Trophoblast cell (in vitro differentiated cells and primary cell): ENCODE results near the gene CYTH4.
A peak's percentile ranks its signal among the peaks of the same experiment; 100 is the strongest.

ENCODE experiments used
- DNase-seq, 2 donors: peaks; one replicate each; pipeline ENCODE4 v3.0.0-alpha.2; 2016
- H2AFZ ChIP-seq: 2 replicates; pipeline ENCODE4 v1.6.1; 2013; ENCODE audit warnings: low read length, moderate library complexity, mild to moderate bottlenecking; ENCODE audit not compliant: insufficient read depth, poor library complexity
- H2AK5ac ChIP-seq: 2 replicates; pipeline ENCODE4 v1.6.1; 2013; ENCODE audit warnings: mild to moderate bottlenecking, low read length
- H2BK120ac ChIP-seq: 2 replicates; pipeline ENCODE4 v1.6.1; 2013; ENCODE audit warnings: low read length, mild to moderate bottlenecking, moderate library complexity; ENCODE audit not compliant: insufficient read depth, poor library complexity
- H2BK12ac ChIP-seq: 2 replicates; pipeline ENCODE4 v1.6.1; 2013; ENCODE audit warnings: mild to moderate bottlenecking, low read length, moderate library complexity
- H2BK5ac ChIP-seq: 2 replicates; pipeline ENCODE4 v1.6.1; 2013; ENCODE audit warnings: low read length, low read depth, moderate library complexity, mild to moderate bottlenecking; ENCODE audit not compliant: poor library complexity
- H3K14ac ChIP-seq: 2 replicates; pipeline ENCODE4 v1.6.1; 2013; ENCODE audit warnings: mild to moderate bottlenecking, low read length
- H3K18ac ChIP-seq: 2 replicates; pipeline ENCODE4 v1.6.1; 2013; ENCODE audit warnings: mild to moderate bottlenecking, low read length
- H3K23ac ChIP-seq: 2 replicates; pipeline ENCODE4 v1.6.1; 2013; ENCODE audit warnings: low read length
- H3K27ac ChIP-seq: 2 replicates; pipeline ENCODE4 v1.5.1; 2013; ENCODE audit warnings: low read depth, mild to moderate bottlenecking, inconsistent platforms, low read length, moderate library complexity
- H3K27me3 ChIP-seq: 2 replicates; pipeline ENCODE4 v1.6.1; 2013; ENCODE audit warnings: inconsistent platforms, mild to moderate bottlenecking, low read length, moderate library complexity; ENCODE audit not compliant: insufficient read depth
- H3K36me3 ChIP-seq, 2 experiments: 1 replicate in 1 of 2; 2 replicates in 1 of 2; pipeline ENCODE4 v1.6.1; 2013; ENCODE audit warnings: low read length in 2 of 2, mild to moderate bottlenecking in 2 of 2, moderate library complexity in 1 of 2; ENCODE audit not compliant: insufficient read depth in 2 of 2, control insufficient read depth in 1 of 2
- H3K4ac ChIP-seq: 2 replicates; pipeline ENCODE4 v1.6.1; 2013; ENCODE audit warnings: low read depth, mild to moderate bottlenecking, low read length, moderate library complexity
- H3K4me1 ChIP-seq, 2 experiments: 1 replicate in 1 of 2; 2 replicates in 1 of 2; pipeline ENCODE4 v1.6.1; 2013; ENCODE audit warnings: low read length in 2 of 2, mild to moderate bottlenecking in 2 of 2, moderate library complexity in 1 of 2; ENCODE audit not compliant: insufficient read depth in 2 of 2, control insufficient read depth in 1 of 2
- H3K4me2 ChIP-seq: 2 replicates; pipeline ENCODE4 v1.6.1; 2013; ENCODE audit warnings: inconsistent platforms, mild to moderate bottlenecking, low read length, moderate library complexity
- H3K4me3 ChIP-seq: 2 replicates; pipeline ENCODE4 v1.5.1; 2013; ENCODE audit warnings: mild to moderate bottlenecking, low read depth, low read length, inconsistent platforms
- H3K79me1 ChIP-seq: one replicate; pipeline ENCODE4 v1.6.1; 2013; ENCODE audit warnings: low read length
- H3K79me2 ChIP-seq: 2 replicates; pipeline ENCODE4 v1.6.1; 2013; ENCODE audit warnings: low read length, mild to moderate bottlenecking; ENCODE audit not compliant: control insufficient read depth, insufficient read depth, poor library complexity
- H3K9ac ChIP-seq: 2 replicates; pipeline ENCODE4 v1.6.1; 2013; ENCODE audit warnings: mild to moderate bottlenecking, low read length
- H3K9me3 ChIP-seq: 2 replicates; pipeline ENCODE4 v1.6.1; 2013; ENCODE audit warnings: low read depth, mild to moderate bottlenecking, control low read depth, inconsistent platforms, low read length; ENCODE audit not compliant: insufficient read depth
- H4K12ac ChIP-seq: 2 replicates; pipeline ENCODE4 v1.6.1; 2013; ENCODE audit warnings: low read depth, mild to moderate bottlenecking, low read length, moderate library complexity
- H4K8ac ChIP-seq: 2 replicates; pipeline ENCODE4 v1.6.1; 2013; ENCODE audit warnings: low read depth, mild to moderate bottlenecking, low read length, moderate library complexity
- H4K91ac ChIP-seq: one replicate; pipeline ENCODE4 v1.6.1; 2013; ENCODE audit warnings: low read depth, mild to moderate bottlenecking, low read length, moderate library complexity
- WGBS: extraction: QIAGEN DNeasy Blood & Tissue Kit; methylation state at CpG from one replicate; pipeline ENCODE4 v1.1.7; 2013; ENCODE audit warnings: missing lambda C conversion rate; ENCODE audit not compliant: insufficient read length, insufficient coverage; ENCODE audit errors: extremely low coverage; 5-methylcytosine and 5-hydroxymethylcytosine counted together

The CYTH4 gene

DNA sequence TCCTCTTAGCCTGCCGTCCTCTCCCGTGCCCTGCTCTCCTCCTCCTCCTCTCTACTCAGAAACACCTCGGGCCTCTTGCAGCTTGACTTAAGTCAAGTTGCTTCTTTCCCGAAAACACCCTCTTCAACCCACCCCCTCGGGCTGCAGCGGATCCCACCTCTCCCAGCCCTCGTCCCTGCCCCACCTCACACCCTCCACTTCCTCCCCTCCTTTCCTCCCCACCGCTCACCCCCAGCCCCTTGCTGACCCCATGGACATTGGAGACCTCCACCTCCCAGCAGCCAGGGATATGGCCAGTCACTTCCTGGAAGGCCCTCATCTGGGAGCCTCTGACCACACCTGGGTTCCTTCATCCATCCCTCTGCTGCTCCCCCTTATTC, 8.5 kb upstream of the CYTH4 start:
- no peak overlapping the region for H2AK5ac ChIP-seq
- H4K8ac ChIP-seq: no peak overlapping the region
- H2BK12ac ChIP-seq: no peak overlapping the region
- no peak overlapping the region for H3K4me3 ChIP-seq
- no peaks in the 10 kb centered on the region for H3K9me3 ChIP-seq
- no peak overlapping the region for H3K14ac ChIP-seq
- peaks cover 0 to 2% of the 10 kb centered on the region in 2 experiments for H3K4me1 ChIP-seq
- no peak overlapping the region for H2BK5ac ChIP-seq
- no peaks in the 10 kb centered on the region for H3K79me2 ChIP-seq
- no peaks in the 10 kb centered on the region for H3K27me3 ChIP-seq
- H3K79me1 ChIP-seq: no peaks in the 10 kb centered on the region
- no peak overlapping the region for H3K23ac ChIP-seq
- no peak overlapping the region for H2AFZ ChIP-seq
- H3K9ac ChIP-seq: no peak overlapping the region
- no peak overlapping the region for H3K4me2 ChIP-seq
- H3K4ac ChIP-seq: no peak overlapping the region
- 100% methylated on average over 2 of the region's 8 CpGs for WGBS
- H3K18ac ChIP-seq: no peak overlapping the region
- H3K36me3 ChIP-seq: no peaks in the 10 kb centered on the region
- no peak overlapping the region for H3K27ac ChIP-seq
- no peak overlapping the region for H4K12ac ChIP-seq
- H2BK120ac ChIP-seq: no peak overlapping the region
- no peak for DNase-seq
- no peak overlapping the region for H4K91ac ChIP-seq

DNA sequence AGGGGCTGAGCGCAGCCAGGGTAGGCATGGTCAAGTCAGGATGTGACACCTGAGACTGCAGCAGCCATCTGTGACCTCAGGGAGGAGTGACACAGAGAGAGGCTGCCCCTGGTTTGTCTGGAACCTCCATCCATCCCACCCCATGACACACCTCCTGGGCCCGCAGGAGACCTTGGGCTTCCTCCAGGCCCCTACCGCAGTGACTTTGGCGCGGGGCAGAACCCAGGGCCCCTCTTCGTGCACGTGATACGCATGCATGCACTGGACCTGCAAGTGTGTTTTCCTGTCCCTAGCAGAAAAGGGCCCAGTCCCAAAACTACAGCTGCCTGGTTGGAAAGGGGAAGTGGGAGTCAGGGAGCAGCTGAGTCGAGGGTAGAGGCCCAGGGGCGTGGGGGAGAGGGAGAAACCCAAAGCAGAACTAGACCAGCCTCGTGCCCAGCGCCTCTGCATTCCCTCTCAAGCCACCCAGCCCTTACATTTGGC, 7.9 kb upstream of the CYTH4 start:
- Histone ChIP-seq H3K4ac (no peak overlapping the region), H3K79me2 (no peaks in the 10 kb centered on the region), H2BK12ac (no peak overlapping the region), H3K9ac (no peak overlapping the region), H3K4me2 (no peak overlapping the region), H4K8ac (no peak overlapping the region), H3K18ac (no peak overlapping the region), H4K12ac (no peak overlapping the region), H4K91ac (no peak overlapping the region), H3K79me1 (no peaks in the 10 kb centered on the region), H3K27ac (no peak overlapping the region), H3K36me3 (no peaks in the 10 kb centered on the region), H2BK5ac (no peak overlapping the region), H3K4me1 (peaks cover 0 to 2% of the 10 kb centered on the region in 2 experiments), H3K14ac (no peak overlapping the region), H2AK5ac (no peak overlapping the region), H3K9me3 (no peaks in the 10 kb centered on the region), H3K4me3 (no peak overlapping the region), H2BK120ac (no peak overlapping the region), H3K23ac (no peak overlapping the region), H2AFZ (no peak overlapping the region), H3K27me3 (no peaks in the 10 kb centered on the region)
- WGBS: no CpG with 5 or more reads among the region's 12 CpGs
- DNase-seq: peak in 1 of 2 donors; percentile 17

DNA sequence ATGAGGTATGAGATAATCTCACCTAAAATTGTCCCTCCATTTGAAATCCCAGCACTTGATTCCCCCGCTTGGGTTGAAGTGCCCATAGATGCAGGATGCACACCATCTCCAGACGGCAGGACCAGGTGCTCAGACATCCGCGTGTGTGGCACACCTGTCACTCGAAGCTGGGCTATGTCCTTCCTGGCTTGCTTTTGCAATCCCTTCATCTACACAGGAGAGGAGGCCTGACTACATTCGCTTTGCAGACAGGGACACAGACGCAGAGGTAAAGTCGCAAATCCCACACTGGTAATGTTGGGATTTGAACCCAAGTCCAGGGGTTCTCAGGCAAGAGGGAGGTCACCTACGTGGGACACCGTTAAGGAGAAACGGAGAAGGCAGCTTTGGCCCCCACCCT, 7.2 kb upstream of the CYTH4 start:
- no peak overlapping the region for H4K12ac ChIP-seq

DNA sequence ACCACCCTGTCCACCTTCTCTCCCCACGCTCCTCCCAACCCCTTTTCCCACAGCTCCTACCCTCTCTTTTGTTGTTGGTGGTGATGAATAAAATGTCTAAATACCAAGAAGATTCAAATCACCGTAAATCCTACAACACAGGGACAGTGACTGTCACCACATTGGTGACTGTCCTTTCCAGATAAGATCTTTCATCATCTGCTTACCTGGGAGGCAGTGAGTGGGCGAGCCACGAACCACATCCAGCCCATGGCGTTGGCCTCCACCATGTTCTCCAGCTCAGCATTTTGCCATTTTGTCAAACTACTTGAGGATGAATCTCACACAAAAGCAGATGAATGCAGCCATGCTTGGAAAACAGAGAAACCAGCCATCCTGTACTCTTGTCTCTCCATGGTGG, 6.7 kb upstream of the CYTH4 start:
- Histone ChIP-seq H2AFZ (no peak overlapping the region), H2BK120ac (no peak overlapping the region), H3K14ac (no peak overlapping the region), H3K27ac (no peak overlapping the region), H3K79me1 (no peaks in the 10 kb centered on the region), H3K4me3 (no peak overlapping the region), H4K91ac (no peak overlapping the region), H3K27me3 (no peaks in the 10 kb centered on the region), H3K79me2 (no peaks in the 10 kb centered on the region), H3K18ac (no peak overlapping the region), H3K4me2 (no peak overlapping the region), H2BK12ac (no peak overlapping the region), H4K12ac (no peak overlapping the region), H4K8ac (no peak overlapping the region), H3K23ac (no peak overlapping the region), H2AK5ac (no peak overlapping the region), H3K9ac (no peak overlapping the region), H3K4me1 (peaks cover 0 to 2% of the 10 kb centered on the region in 2 experiments), H3K9me3 (no peaks in the 10 kb centered on the region), H3K4ac (no peak overlapping the region), H2BK5ac (no peak overlapping the region), H3K36me3 (no peaks in the 10 kb centered on the region)
- DNase-seq: no peak
- no CpG with 5 or more reads among the region's 5 CpGs for WGBS

More for the DNA sequence above, 7.2 kb upstream of the CYTH4 start:
- H2BK120ac ChIP-seq: no peak overlapping the region
- no peaks in the 10 kb centered on the region for H3K36me3 ChIP-seq
- no peak overlapping the region for H3K18ac ChIP-seq
- H3K79me1 ChIP-seq: no peaks in the 10 kb centered on the region
- H3K79me2 ChIP-seq: no peaks in the 10 kb centered on the region
- H3K23ac ChIP-seq: no peak overlapping the region
- H3K4me1 ChIP-seq: peaks cover 0 to 2% of the 10 kb centered on the region in 2 experiments
- H3K27ac ChIP-seq: no peak overlapping the region
- H3K9me3 ChIP-seq: no peaks in the 10 kb centered on the region
- H3K4me3 ChIP-seq: peak overlapping the region; percentile 0
- H2BK5ac ChIP-seq: no peak overlapping the region
- H3K9ac ChIP-seq: no peak overlapping the region
- H2AFZ ChIP-seq: no peak overlapping the region
- H4K8ac ChIP-seq: no peak overlapping the region
- H3K4me2 ChIP-seq: no peak overlapping the region
- DNase-seq: no peak
- H2AK5ac ChIP-seq: no peak overlapping the region
- no CpG with 5 or more reads among the region's 11 CpGs for WGBS
- H4K91ac ChIP-seq: no peak overlapping the region
- H3K14ac ChIP-seq: no peak overlapping the region
- no peaks in the 10 kb centered on the region for H3K27me3 ChIP-seq
- H3K4ac ChIP-seq: no peak overlapping the region
- no peak overlapping the region for H2BK12ac ChIP-seq
